Fibroblast of skin of scalp (primary cell): ENCODE results near the gene GNPTAB. TPM values are rescaled to one million over a fixed set of nuclear protein-coding genes. Genes with fewer than 3 reads are reported as not detected.
"Not testable (repeated sequence)": the region's sequence is repeated elsewhere in the genome, so short reads cannot be mapped to it uniquely, and the experiment has no call there.

Experiments used
- DNase-seq: peaks from one replicate; pipeline ENCODE4 v3.0.0-alpha.2; 2013
- polyA plus RNA-seq, 2 experiments: library from polyadenylated mRNA; unstranded; fragments of 120-200 nt; gene quantifications; one replicate each; pipeline ENCODE4 v1.2.1, GENCODE V29; 2013; ENCODE audit not compliant: insufficient read length in 2 of 2

Gene GNPTAB
- polyA plus RNA-seq (2013, experiment 1 of 2; ENCODE audit: insufficient read length): 14.4 TPM
- polyA plus RNA-seq (2013, experiment 2 of 2; ENCODE audit: insufficient read length): 16.6 TPM

- DNase-seq: peak; percentile 94
Observed at GRCh38 chr12:101830367-101831325, at the start of gene GNPTAB. GNPTAB (minus strand) TSS chr12:101830959; CDS start chr12:101830675, 284 bp downstream.

DNA sequence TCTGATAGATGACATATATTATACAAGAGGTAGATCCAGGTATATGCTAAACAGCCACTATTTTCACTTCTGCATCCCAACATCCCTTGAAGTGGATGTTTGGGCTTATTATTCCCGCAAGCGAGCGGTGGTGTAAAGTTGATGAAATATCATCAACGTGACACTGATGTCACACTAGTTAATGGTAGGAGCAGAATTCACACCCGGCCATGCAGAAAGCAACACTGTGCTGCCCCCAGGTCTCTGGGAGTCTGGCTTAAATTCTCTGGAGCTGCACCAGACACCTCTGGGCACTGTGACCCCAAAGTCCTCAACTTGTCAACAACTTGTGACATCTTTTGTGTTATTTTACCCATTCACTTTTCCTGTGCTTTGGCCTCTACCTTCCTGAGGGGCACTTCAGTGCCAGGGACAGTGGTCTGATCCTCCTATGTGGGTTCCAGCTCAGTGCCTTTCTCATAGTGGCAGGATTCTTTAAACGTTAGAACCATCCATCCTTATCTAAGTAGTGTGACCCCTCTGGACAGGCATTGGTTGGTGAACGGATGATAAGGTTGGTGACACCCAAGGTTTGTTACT lies 47.6 kb upstream of the GNPTAB start:
- DNase-seq: no peak

GRCh38 chr12:101877806-101878242 lies 47.1 kb upstream of the GNPTAB start:
- DNase-seq: peak; percentile 11

GRCh38 chr12:101876861-101877805 lies 46.4 kb upstream of the GNPTAB start, which contains the start of gene DRAM1:
DRAM1 (plus strand) TSS chr12:101877580; CDS start chr12:101877790, 210 bp downstream.
- peak; percentile 90 for DNase-seq

- no peak for DNase-seq
Observed at GRCh38 chr12:101876322-101876860, 45.6 kb upstream of the GNPTAB start.

DNA sequence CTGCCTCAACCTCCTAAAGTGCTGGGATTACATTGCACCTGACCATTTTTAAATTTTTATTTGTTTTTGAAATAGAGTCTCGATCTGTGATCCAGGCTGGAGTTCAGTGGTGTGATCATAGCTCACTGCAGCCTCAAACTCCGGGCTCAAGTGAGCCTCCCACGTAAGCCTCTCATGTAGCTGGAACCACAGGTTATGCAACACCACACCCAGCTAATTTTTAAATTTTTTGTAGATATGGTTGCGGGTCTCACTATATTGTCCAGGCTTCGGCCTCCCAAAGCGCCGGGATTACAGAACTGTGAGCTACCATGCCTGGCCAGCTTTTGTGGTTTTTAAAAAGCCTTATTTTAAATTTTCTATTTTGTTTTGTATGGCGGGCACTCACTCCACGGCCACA lies 44.4 kb upstream of the GNPTAB start:
- no peak for DNase-seq

- no peak for DNase-seq
Observed at GRCh38 chr12:101870925-101871324, 40.2 kb upstream of the GNPTAB start.

DNA sequence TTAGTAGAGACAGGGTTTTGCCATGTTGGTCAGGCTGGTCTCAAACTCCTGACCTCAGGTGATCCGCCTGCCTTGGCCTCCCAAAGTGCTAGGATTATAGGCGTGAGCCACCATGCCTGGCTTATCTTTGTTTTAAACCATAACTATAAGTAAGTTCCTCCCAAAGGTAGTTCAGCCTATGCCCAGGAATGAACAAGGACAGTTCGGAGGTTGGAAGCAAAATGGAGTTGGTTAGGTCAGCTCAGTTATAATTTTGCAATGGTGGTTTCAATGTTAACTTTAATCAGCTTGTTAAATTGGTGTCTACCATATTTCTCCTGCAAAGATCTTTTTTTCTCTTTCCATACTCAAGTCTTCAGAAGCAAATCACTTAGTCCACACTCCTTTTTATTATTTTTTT lies 36.9 kb upstream of the GNPTAB start:
- DNase-seq: not testable (repeated sequence)

DNA sequence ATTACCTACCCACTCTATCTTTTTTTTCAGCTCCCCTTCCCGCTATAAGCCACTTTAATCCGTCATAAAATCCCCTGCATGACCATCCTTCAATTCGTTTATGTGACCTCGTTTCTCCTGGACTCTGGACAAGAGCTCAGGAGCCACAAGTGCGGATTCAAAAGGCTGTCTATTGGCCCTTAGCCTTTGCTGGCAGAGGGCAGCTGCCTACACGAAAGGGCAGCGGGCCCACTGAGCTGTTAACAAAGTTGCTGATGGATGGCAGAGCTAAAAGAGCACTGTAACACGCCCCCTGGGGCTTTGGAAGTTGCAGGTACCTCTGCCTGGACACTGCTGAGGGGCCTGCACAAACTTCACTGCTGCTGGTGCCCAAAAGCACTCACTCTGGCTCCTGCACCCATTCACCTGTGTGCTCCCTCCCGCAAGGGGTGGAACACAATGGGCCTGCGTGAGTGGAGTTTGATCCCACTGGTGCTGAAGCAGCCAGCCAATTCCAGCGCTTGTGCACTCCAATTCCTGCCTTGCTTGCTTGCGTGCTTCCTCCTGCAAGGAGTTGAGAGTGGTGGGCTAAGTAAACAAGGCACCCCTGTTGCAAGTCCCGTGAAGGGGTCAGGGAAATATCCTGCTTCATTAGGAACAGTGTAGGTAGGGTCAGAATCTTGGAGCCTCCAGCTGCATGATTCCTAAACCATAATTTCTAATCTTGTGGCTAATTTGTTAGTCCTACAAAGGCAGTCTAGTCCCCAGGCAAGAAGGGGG lies 36.0 kb upstream of the GNPTAB start:
- no peak for DNase-seq

DNA sequence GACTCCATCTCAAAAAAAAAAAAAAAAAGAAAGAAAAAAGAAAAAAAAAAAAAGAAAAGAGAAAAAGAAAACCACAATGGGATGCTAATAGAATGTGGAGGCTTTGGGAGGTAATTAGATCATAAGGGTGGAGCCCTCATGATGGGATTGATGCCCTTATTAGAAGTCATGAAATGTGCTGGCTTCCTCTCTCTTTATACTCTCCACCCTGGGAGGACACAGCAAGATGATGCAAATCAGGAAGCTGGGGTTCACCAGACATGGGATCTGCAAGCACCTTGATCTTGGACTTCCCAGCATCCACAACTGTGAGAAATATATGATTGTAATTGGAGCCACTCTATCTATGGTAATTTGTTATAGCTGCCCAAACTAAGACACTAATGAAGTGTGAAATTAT lies 33.2 kb upstream of the GNPTAB start:
- DNase-seq: peak; percentile 14

DNA sequence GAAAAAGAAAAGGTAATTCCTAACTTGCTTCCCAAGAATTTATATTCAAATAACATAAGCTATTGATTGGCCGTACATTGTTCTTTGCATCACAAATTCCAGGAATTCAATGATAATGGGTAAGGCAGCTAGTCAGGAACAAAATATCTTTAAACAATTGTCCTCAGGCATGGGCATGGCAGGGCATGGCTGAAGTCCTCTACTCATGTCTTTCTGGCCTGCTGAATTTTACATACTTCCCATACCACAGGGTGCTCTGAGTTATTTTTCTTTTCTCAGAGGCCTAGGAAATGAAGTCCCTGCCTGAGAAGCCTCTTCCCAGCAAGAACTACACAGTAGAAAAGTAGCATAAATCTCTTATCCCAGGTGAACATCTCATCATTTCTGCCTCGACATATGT lies 31.5 kb upstream of the GNPTAB start:
- DNase-seq: peak; percentile 38

DNA sequence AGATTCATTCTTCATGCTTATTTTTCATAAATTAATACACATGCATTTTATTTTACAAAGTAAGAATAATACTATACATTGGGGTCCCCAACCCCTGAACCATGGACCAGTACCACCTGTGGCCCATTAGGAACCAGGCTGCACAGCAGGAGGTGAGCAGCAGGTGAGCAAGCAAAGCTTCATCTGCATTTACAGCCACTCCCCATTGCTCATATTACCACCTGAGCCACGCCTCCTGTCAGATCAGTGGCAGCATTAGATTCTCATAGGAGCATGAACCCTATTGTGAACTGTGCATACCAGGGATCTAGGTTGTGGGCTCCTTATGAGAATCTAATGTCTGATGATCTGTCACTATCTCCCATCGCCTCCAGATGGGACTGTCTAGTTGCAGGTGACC lies 30.9 kb upstream of the GNPTAB start:
- not testable (repeated sequence) for DNase-seq

DNA sequence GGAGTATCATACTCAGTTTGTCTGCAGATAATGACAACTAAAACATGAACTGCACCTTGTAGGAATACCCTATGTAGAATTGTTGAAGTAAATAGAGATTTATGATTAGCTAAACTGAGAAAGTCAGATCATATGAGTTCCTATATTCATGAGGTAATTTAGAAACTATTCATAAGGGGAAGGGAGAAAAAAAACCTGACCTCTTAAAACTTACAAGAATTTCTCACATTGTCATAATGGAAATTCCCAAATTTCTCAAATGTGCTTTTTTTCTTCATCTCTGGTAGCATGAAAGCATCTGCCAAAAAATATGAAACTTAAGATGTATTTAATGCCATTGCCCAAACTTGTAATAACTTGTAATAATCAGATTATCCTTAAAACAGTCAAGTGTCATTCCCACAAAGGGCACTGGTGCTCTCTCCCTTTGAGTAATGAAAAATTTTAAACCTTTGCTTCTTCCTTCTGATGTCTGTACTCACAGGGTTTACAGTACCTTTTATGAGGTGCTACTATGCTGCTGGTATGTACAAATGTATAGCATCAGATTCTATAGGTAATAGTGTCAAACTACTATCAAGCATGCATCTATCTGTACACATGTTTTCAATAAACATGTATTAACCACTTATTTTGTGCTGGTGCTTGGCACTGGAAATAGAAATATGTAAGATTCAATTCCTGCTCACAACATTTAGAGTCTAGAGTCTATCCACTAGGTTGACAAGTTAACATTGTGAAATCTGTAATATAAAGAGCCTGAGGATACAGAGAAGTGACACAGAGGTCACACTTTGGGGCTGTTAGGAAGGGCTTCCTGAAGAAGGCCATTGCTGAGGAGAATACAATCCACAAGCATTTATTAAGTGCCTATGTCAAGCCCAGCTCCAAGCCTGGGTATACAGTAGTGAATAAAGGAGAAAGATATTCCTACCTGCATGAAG lies 29.2 kb upstream of the GNPTAB start:
- peak; percentile 70 for DNase-seq

- no peak for DNase-seq
Observed at GRCh38 chr12:101858361-101858760, 27.6 kb upstream of the GNPTAB start.

DNA sequence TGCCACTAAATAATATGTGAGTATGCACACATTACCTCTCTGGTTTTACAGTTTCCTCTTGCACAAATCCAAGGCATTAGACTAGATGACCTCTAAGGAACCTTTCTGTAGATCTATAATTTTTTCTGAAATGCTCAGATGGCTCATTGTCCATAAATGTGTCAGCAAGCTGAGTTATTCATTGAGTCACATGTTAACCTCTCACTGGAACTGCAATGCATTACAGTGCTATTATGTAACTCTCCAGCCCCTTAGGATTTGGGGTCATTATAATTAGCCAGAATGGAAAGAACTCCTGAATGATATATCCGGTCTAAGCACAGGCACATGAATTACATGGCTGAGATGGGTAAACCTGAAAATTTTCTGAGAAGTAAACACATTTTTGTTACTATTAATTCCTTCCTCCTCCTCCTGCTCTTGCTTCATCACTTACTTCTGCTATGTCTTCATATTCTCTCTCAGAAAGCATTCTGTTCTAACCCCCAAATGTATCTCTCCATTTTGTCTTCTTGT lies 26.3 kb upstream of the GNPTAB start:
- DNase-seq: peak; percentile 81

DNA sequence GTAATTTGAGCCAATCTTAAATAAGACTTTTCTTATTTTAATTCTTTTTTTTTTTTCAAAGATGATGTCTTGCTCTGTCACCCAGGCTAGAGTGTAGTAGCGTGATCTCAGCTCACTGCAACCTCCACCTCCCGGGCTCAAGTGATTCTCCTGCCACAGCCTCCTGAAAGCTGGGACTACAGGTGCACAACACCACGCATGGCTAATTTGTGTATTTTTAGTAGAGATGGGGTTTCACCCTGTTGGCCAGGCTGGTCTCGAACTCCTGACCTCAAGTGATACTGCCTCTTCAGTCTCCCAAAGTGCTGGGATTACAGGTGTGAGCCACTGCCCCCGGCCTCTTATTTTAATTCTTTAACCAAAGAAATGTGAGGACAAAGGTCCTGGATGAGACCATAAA lies 25.9 kb upstream of the GNPTAB start:
- DNase-seq: not testable (repeated sequence)

DNA sequence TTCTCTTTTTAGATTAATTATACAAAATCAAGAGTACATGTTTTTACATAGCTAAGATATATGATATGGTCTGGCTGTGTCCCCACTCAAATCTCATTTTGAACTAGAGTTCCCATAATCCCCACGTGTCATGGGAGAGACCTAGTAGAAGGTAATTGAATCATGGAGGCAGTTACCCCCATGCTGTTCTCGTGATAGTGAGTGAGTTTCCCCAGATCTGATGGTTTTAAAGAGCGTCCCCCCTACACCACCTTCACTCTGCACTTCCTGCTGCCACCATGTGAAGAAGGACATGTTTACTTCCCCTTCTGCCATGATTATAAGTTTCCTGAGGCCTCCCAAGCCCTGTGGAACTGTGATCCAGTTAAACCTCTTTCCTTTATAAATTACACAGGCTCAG lies 25.2 kb upstream of the GNPTAB start:
- no peak for DNase-seq

DNA sequence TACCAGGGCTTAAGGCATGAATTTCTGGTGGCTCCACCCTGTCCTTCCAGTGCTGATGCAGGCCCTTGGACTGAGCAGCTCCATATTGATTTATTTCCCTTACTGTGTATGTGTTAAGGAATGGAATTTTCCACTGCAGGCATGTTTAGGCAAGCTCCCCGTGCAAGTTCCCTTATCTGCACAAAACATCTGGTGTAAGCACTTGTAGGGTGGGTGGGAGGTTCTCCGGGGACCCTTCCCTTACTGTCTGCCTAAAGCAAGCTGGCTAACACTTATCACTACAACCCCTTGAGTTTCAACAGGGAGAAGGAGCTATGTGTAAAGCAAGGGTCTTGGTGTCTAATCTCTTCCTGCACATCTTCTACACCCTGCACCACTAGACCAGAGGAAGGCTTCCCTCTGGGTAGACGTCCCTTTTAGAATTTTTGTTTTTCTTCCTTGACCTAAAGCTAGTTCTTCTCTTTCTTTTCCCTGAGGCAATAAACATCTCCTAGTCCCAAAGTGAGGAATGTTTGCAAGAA lies 24.7 kb upstream of the GNPTAB start:
- peak; percentile 17 for DNase-seq

GRCh38 chr12:101854747-101855146 lies 24.0 kb upstream of the GNPTAB start:
- no peak for DNase-seq

DNA sequence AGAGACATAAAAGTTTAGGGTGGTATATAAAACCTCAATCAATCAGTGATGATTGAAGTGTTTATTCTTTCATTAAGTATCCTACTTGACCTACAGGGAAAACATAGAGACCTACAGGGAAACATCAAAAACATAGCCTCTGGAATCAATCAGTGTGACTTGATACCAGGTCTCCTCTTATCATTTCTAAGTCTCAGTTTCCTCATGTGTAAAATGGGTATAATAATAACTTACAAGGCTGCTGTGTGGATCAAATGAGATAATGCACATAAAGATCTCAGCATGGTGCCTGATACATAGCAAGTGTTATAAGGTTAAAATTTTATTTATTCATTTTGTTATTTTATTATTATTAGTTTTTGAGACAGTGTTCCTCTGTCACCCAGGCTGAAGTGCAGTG lies 22.2 kb upstream of the GNPTAB start:
- DNase-seq: no peak
